Breast epithelium (tissue), 3 donors: ENCODE results near the gene CLMP.

Experiments
- CTCF ChIP-seq, 3 donors: fragments of 450-650 bp; IDR thresholded peaks; one replicate each; pipeline ENCODE4 v1.5.1; 2016 to 2017; ENCODE audit warnings: antibody characterized with exemption in 3 of 3, mild to moderate bottlenecking in 3 of 3, moderate library complexity in 3 of 3
- POLR2AphosphoS5 ChIP-seq, 3 donors: sonication (generic); formaldehyde crosslinking; IDR thresholded peaks; one replicate each; pipeline ENCODE4 v1.6.1; 2017; ENCODE audit warnings: antibody characterized with exemption in 3 of 3

GRCh38 chr11:123216249-123216648, 21.2 kb upstream of the CLMP start:
- no peak for TF ChIP-seq CTCF (IDR thresholded peaks at IDR 0.05)
- no peak for TF ChIP-seq POLR2AphosphoS5 (IDR thresholded peaks at IDR 0.05)
